Bronchial epithelial cell (primary cell): ENCODE data around the gene GLRA2. TPM values are rescaled to one million over a fixed set of nuclear protein-coding genes. Genes with fewer than 3 reads are reported as not detected.

Experiments
- DNase-seq: peaks from one replicate; pipeline ENCODE4 v3.0.0-alpha.2; 2010; ENCODE audit warnings: low read depth
- FAIRE-seq: peaks from 2 replicates; lab custom pipeline; 2011; peaks lifted over from hg19 to GRCh38; lab: Jason Lieb, UNC
- H3K27me3 ChIP-seq: 2 replicates; pipeline ENCODE4 v1.5.1; 2011; ENCODE audit warnings: low read length; ENCODE audit not compliant: control insufficient read depth, insufficient read depth
- H3K36me3 ChIP-seq: 2 replicates; pipeline ENCODE4 v1.5.1; 2011; ENCODE audit warnings: low read length; ENCODE audit not compliant: control insufficient read depth, insufficient read depth
- H3K4me3 ChIP-seq: 2 replicates; pipeline ENCODE4 v1.5.1; 2011; ENCODE audit warnings: mild to moderate bottlenecking, low read depth, low read length, control low read depth
- total RNA-seq: library from RNA; depleted of rRNA; stranded (reverse); fragments of >200 nt; gene quantifications from 2 replicates; pipeline ENCODE4 v1.2.1, GENCODE V29; 2014
- TF ChIP-seq, protein P1 (sequence below): IDR thresholded peaks from 2 replicates; pipeline ENCODE4 v1.5.1; 2011; ENCODE audit warnings: mild to moderate bottlenecking, moderate library complexity, low read length, control low read depth, inconsistent platforms; ENCODE audit not compliant: insufficient read depth, severe bottlenecking

Gene GLRA2
- total RNA-seq, 1 donor from 2014 or later, result not detected

- TF ChIP-seq, protein P1, sequence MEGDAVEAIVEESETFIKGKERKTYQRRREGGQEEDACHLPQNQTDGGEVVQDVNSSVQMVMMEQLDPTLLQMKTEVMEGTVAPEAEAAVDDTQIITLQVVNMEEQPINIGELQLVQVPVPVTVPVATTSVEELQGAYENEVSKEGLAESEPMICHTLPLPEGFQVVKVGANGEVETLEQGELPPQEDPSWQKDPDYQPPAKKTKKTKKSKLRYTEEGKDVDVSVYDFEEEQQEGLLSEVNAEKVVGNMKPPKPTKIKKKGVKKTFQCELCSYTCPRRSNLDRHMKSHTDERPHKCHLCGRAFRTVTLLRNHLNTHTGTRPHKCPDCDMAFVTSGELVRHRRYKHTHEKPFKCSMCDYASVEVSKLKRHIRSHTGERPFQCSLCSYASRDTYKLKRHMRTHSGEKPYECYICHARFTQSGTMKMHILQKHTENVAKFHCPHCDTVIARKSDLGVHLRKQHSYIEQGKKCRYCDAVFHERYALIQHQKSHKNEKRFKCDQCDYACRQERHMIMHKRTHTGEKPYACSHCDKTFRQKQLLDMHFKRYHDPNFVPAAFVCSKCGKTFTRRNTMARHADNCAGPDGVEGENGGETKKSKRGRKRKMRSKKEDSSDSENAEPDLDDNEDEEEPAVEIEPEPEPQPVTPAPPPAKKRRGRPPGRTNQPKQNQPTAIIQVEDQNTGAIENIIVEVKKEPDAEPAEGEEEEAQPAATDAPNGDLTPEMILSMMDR, result no peak
- H3K27me3 ChIP-seq, result no peaks in the 10 kb centered on the region
- no peaks in the 10 kb centered on the region for H3K36me3 ChIP-seq
- no peak overlapping the region for H3K4me3 ChIP-seq
- DNase-seq, result no peak
- no peak for FAIRE-seq
These were observed 250.2 kb downstream of the GLRA2 start for GRCh38 chrX:14779580-14779979.
